ENCODE results near the gene SLC27A5. TPM values are rescaled to one million over a fixed set of nuclear protein-coding genes. Genes with fewer than 3 reads are reported as not detected.

The SLC27A5 gene
- total RNA-seq, 2 experiments from 2014 or later, result 13.7 to 15.4 TPM

- H3K4me1 Mint-ChIP-seq, result peaks cover 33% of the 10 kb centered on the region
These were observed 42.9 kb upstream of the SLC27A5 start, which contains the start of gene CHMP2A for GRCh38 chr19:58554494-58555368. TSS of gene CHMP2A (minus strand) at chr19:58555105. CDS start at chr19:58554212, 893 bp downstream.

GRCh38 chr19:58553799-58554493, 42.2 kb upstream of the SLC27A5 start:
- peaks cover 31% of the 10 kb centered on the region for H3K4me1 Mint-ChIP-seq
- no peak for ATAC-seq (ENCODE audit: low read depth)
- no peak for DNase-seq
- peak overlapping the region; percentile 96 for H3K4me3 Mint-ChIP-seq
- no peaks in the 10 kb centered on the region for H3K9me3 Mint-ChIP-seq
- peaks cover 30% of the 10 kb centered on the region for H3K36me3 Mint-ChIP-seq
- peak overlapping the region; percentile 94 for H3K27ac Mint-ChIP-seq
- POLR2A ChIA-PET, result interaction anchor here (0.6 to 3.7 kb wide), 10 partner anchors 9 to 1217 kb away, joined by 3 to 72 read pairs (median 9); partner anchors contain the start of genes MZF1, TRIM28 and ZBTB45
- no peaks in the 10 kb centered on the region for H3K27me3 Mint-ChIP-seq

More at GRCh38 chr19:58554494-58555368, 42.9 kb upstream of the SLC27A5 start, which contains the start of gene CHMP2A:
- DNase-seq (peak; percentile 98), ATAC-seq (ENCODE audit: low read depth) (peak; percentile 45)
- Mint-ChIP-seq H3K27me3 (no peaks in the 10 kb centered on the region), H3K4me3 (peak within 1 kb of the TSS; percentile 96), H3K27ac (peak within 1 kb of the TSS; percentile 98), H3K9me3 (no peaks in the 10 kb centered on the region), H3K36me3 (peaks cover 30% of the 10 kb centered on the region)
- POLR2A ChIA-PET, result interaction anchor here (0.6 to 3.7 kb wide), 13 partner anchors 8 to 1218 kb away, joined by 3 to 72 read pairs (median 8); partner anchors contain the start of genes MZF1, TRIM28, ZBTB45 and ZNF324B

- POLR2A ChIA-PET, result interaction anchor here (0.6 to 3.7 kb wide), 5 partner anchors 8 to 771 kb away, joined by 3 to 72 read pairs (median 18); partner anchors contain the start of genes TRIM28 and ZBTB45
- Mint-ChIP-seq H3K36me3 (peaks cover 31% of the 10 kb centered on the region), H3K27me3 (no peaks in the 10 kb centered on the region), H3K9me3 (no peaks in the 10 kb centered on the region), H3K27ac (peak overlapping the region; percentile 22), H3K4me1 (peaks cover 34% of the 10 kb centered on the region), H3K4me3 (no peak overlapping the region)
- ATAC-seq (ENCODE audit: low read depth) (no peak), DNase-seq (no peak)
These were observed 40.9 kb upstream of the SLC27A5 start for GRCh38 chr19:58552655-58553054.

GRCh38 chr19:58551577-58552471, 40.0 kb upstream of the SLC27A5 start:
- no peak overlapping the region for H3K4me3 Mint-ChIP-seq
- POLR2A ChIA-PET, result interaction anchor here (0.8 to 3.7 kb wide), 5 partner anchors 7 to 32 kb away, joined by 4 to 72 read pairs (median 18); partner anchors contain the start of genes TRIM28 and ZBTB45
- H3K27me3 Mint-ChIP-seq, result no peaks in the 10 kb centered on the region
- ATAC-seq (ENCODE audit: low read depth) (no peak), DNase-seq (no peak)
- peaks cover 30% of the 10 kb centered on the region for H3K4me1 Mint-ChIP-seq
- peaks cover 25% of the 10 kb centered on the region for H3K36me3 Mint-ChIP-seq
- H3K27ac Mint-ChIP-seq, result peak overlapping the region; percentile 48
- H3K9me3 Mint-ChIP-seq, result no peaks in the 10 kb centered on the region

- DNase-seq (no peak), ATAC-seq (ENCODE audit: low read depth) (no peak)
- no peaks in the 10 kb centered on the region for H3K9me3 Mint-ChIP-seq
- H3K4me1 Mint-ChIP-seq, result peaks cover 30% of the 10 kb centered on the region
- peak overlapping the region; percentile 30 for H3K27ac Mint-ChIP-seq
- H3K36me3 Mint-ChIP-seq, result peaks cover 27% of the 10 kb centered on the region
- H3K4me3 Mint-ChIP-seq, result no peak overlapping the region
- no peaks in the 10 kb centered on the region for H3K27me3 Mint-ChIP-seq
- POLR2A ChIA-PET, result interaction anchor here (0.6 to 1.8 kb wide), 3 partner anchors 8 to 31 kb away, joined by 3 to 4 read pairs (median 4); partner anchors contain the start of gene ZBTB45
These were observed 39.3 kb upstream of the SLC27A5 start for GRCh38 chr19:58551123-58551497.

- ATAC-seq (ENCODE audit: low read depth), result no peak
- no peak overlapping the region for H3K4me3 Mint-ChIP-seq
- POLR2A ChIA-PET, result interaction anchor here (0.6 to 1.8 kb wide), 3 partner anchors 9 to 31 kb away, joined by 3 to 4 read pairs (median 4); partner anchors contain the start of gene ZBTB45
- no peak for DNase-seq
- no peaks in the 10 kb centered on the region for H3K9me3 Mint-ChIP-seq
- H3K36me3 Mint-ChIP-seq, result peaks cover 31% of the 10 kb centered on the region
- peaks cover 35% of the 10 kb centered on the region for H3K4me1 Mint-ChIP-seq
- H3K27me3 Mint-ChIP-seq, result no peaks in the 10 kb centered on the region
- H3K27ac Mint-ChIP-seq, result no peak overlapping the region
These were observed 38.8 kb upstream of the SLC27A5 start for GRCh38 chr19:58550362-58551122.

- POLR2A ChIA-PET, result no interaction called here
- Mint-ChIP-seq H3K27ac (no peak overlapping the region), H3K4me3 (no peak overlapping the region), H3K27me3 (no peaks in the 10 kb centered on the region), H3K9me3 (no peaks in the 10 kb centered on the region), H3K4me1 (peaks cover 37% of the 10 kb centered on the region), H3K36me3 (peaks cover 37% of the 10 kb centered on the region)
- DNase-seq (no peak), ATAC-seq (ENCODE audit: low read depth) (no peak)
These were observed 38.0 kb upstream of the SLC27A5 start for GRCh38 chr19:58549664-58550361.

GRCh38 chr19:58548859-58549663, 37.3 kb upstream of the SLC27A5 start:
- POLR2A ChIA-PET, result interaction anchor here (0.5 kb wide), 1 partner anchor 25 kb away, joined by 3 read pairs; no protein-coding TSS in a partner anchor
- no peak overlapping the region for H3K4me3 Mint-ChIP-seq
- H3K36me3 Mint-ChIP-seq, result peaks cover 39% of the 10 kb centered on the region
- ATAC-seq (ENCODE audit: low read depth) (no peak), DNase-seq (no peak)
- no peak overlapping the region for H3K27ac Mint-ChIP-seq
- H3K27me3 Mint-ChIP-seq, result no peaks in the 10 kb centered on the region
- H3K9me3 Mint-ChIP-seq, result no peaks in the 10 kb centered on the region
- H3K4me1 Mint-ChIP-seq, result peaks cover 35% of the 10 kb centered on the region

GRCh38 chr19:58547323-58548312, 35.8 kb upstream of the SLC27A5 start:
- Mint-ChIP-seq H3K27me3 (peaks cover 5% of the 10 kb centered on the region), H3K36me3 (peaks cover 33% of the 10 kb centered on the region), H3K4me1 (peaks cover 34% of the 10 kb centered on the region), H3K4me3 (no peak overlapping the region), H3K9me3 (no peaks in the 10 kb centered on the region), H3K27ac (no peak overlapping the region)
- ATAC-seq (ENCODE audit: low read depth) (no peak), DNase-seq (no peak)
- POLR2A ChIA-PET, result interaction anchor here (1.2 to 1.4 kb wide), 2 partner anchors 28 kb away, joined by 4 to 6 read pairs; partner anchors contain the start of gene ZBTB45

GRCh38 chr19:58546019-58546530, 34.3 kb upstream of the SLC27A5 start:
- Mint-ChIP-seq H3K36me3 (peaks cover 30% of the 10 kb centered on the region), H3K27me3 (peaks cover 8% of the 10 kb centered on the region), H3K9me3 (no peaks in the 10 kb centered on the region), H3K27ac (peak overlapping the region; percentile 90), H3K4me1 (peaks cover 33% of the 10 kb centered on the region), H3K4me3 (peak overlapping the region; percentile 98)
- no peak for ATAC-seq (ENCODE audit: low read depth)
- POLR2A ChIA-PET, result interaction anchor here (1.4 to 4.1 kb wide), 5 partner anchors 8 to 32 kb away, joined by 4 to 72 read pairs (median 28); partner anchors contain the start of genes CHMP2A, UBE2M and ZBTB45
- DNase-seq, result no peak
